HG02678 (cell line): Measurements from ENCODE around the gene GCHFR.
A peak's percentile ranks its signal among the peaks of the same experiment; 100 is the strongest.

Source experiments
- ATAC-seq: cut with Tn5 transposase; IDR thresholded peaks from one replicate; pipeline ENCODE4 v1.9.1; 2021; ENCODE audit warnings: mild to moderate bottlenecking, moderate library complexity; ENCODE audit not compliant: unreplicated experiment

The GCHFR gene

GRCh38 chr15:40775740-40776536 lies 12.1 kb downstream of the GCHFR start:
- ATAC-seq: no peak

- ATAC-seq: no peak
Measured at GRCh38 chr15:40776537-40777141, 12.8 kb downstream of the GCHFR start.

- peak; percentile 75 for ATAC-seq
Measured at GRCh38 chr15:40782609-40783227, 18.9 kb downstream of the GCHFR start.

GRCh38 chr15:40785164-40785563 lies 21.3 kb downstream of the GCHFR start:
- ATAC-seq: no peak

GRCh38 chr15:40785814-40786213 lies 21.9 kb downstream of the GCHFR start:
- ATAC-seq: no peak

- ATAC-seq: no peak
Measured at GRCh38 chr15:40787344-40787841, 23.5 kb downstream of the GCHFR start.

GRCh38 chr15:40787991-40788390 lies 24.1 kb downstream of the GCHFR start:
- no peak for ATAC-seq

- ATAC-seq: no peak
Measured at GRCh38 chr15:40789119-40789518, 25.3 kb downstream of the GCHFR start.

- ATAC-seq: no peak
Measured at GRCh38 chr15:40789999-40790398, 26.1 kb downstream of the GCHFR start.

- no peak for ATAC-seq
Measured at GRCh38 chr15:40790718-40791117, 26.9 kb downstream of the GCHFR start.

GRCh38 chr15:40792394-40792793 lies 28.5 kb downstream of the GCHFR start:
- no peak for ATAC-seq

GRCh38 chr15:40793216-40793989 lies 29.5 kb downstream of the GCHFR start:
- ATAC-seq: no peak

GRCh38 chr15:40796041-40796440 lies 32.2 kb downstream of the GCHFR start:
- ATAC-seq: no peak

- ATAC-seq: no peak
Measured at GRCh38 chr15:40796512-40796911, 32.6 kb downstream of the GCHFR start.

GRCh38 chr15:40799523-40799922 lies 35.7 kb downstream of the GCHFR start:
- ATAC-seq: no peak

GRCh38 chr15:40803076-40803475 lies 39.2 kb downstream of the GCHFR start:
- no peak for ATAC-seq

- ATAC-seq: no peak
Measured at GRCh38 chr15:40803688-40804087, 39.8 kb downstream of the GCHFR start.

- no peak for ATAC-seq
Measured at GRCh38 chr15:40806672-40807027, 42.8 kb downstream of the GCHFR start.

GRCh38 chr15:40807028-40807887 lies 43.4 kb downstream of the GCHFR start, which contains the start of the genes DNAJC17 and ZFYVE19:
Gene DNAJC17 (minus strand): TSS chr15:40807473. CDS start chr15:40807446, 27 bp downstream.
Gene ZFYVE19 (plus strand): TSS chr15:40807089. CDS start chr15:40807590, 501 bp downstream.
- peak; percentile 93 for ATAC-seq

- no peak for ATAC-seq
Measured at GRCh38 chr15:40807888-40808461, 44.1 kb downstream of the GCHFR start.
